ENCODE data around the gene DPYSL3. TPM values are rescaled to one million over a fixed set of nuclear protein-coding genes. Genes with fewer than 3 reads are reported as not detected.

Gene DPYSL3
- total RNA-seq, 2 experiments from 2014 or later: 0.13 to 0.38 TPM

GRCh38 chr5:147450606-147451005 is 59.3 kb downstream of the DPYSL3 start:
- intact Hi-C loops (cut with micrococcal nuclease): no loop called here
- Mint-ChIP-seq H3K4me3 (no peak overlapping the region), H3K27ac (no peak overlapping the region), H3K27me3 (peaks cover 53% of the 10 kb centered on the region), H3K4me1 (ENCODE audit: low read depth) (peaks cover 9% of the 10 kb centered on the region), H3K9me3 (no peaks in the 10 kb centered on the region), H3K36me3 (ENCODE audit: low read depth) (no peaks in the 10 kb centered on the region)
- ChIA-PET CTCF (interaction anchor here (1.5 kb wide), 1 partner anchor 14 kb away, joined by 3 read pairs; no protein-coding TSS in a partner anchor), POLR2A (no interaction called here)
- TF ChIP-seq CTCF (IDR thresholded peaks at IDR 0.05): no peak
- no peak for DNase-seq
- ATAC-seq: no peak

GRCh38 chr5:147448766-147449165 is 61.1 kb downstream of the DPYSL3 start:
- DNase-seq (no peak), ATAC-seq (no peak)
- POLR2A ChIA-PET: no interaction called here
- Mint-ChIP-seq H3K27ac (no peak overlapping the region), H3K4me1 (ENCODE audit: low read depth) (peaks cover 8% of the 10 kb centered on the region), H3K9me3 (no peaks in the 10 kb centered on the region), H3K4me3 (no peak overlapping the region), H3K36me3 (ENCODE audit: low read depth) (no peaks in the 10 kb centered on the region), H3K27me3 (peaks cover 38% of the 10 kb centered on the region)
- TF ChIP-seq CTCF (IDR thresholded peaks at IDR 0.05): no peak
- intact Hi-C loops (cut with micrococcal nuclease): no loop called here
- CTCF ChIA-PET: no interaction called here

- Mint-ChIP-seq H3K9me3 (no peaks in the 10 kb centered on the region), H3K4me1 (ENCODE audit: low read depth) (no peaks in the 10 kb centered on the region), H3K36me3 (ENCODE audit: low read depth) (no peaks in the 10 kb centered on the region), H3K27me3 (peaks cover 31% of the 10 kb centered on the region), H3K27ac (no peak overlapping the region), H3K4me3 (no peak overlapping the region)
- no peak for DNase-seq
- intact Hi-C loops (cut with micrococcal nuclease): no loop called here
- ATAC-seq: no peak
- no peak for TF ChIP-seq CTCF (IDR thresholded peaks at IDR 0.05)
- POLR2A ChIA-PET: no interaction called here
- CTCF ChIA-PET: no interaction called here
Observed at GRCh38 chr5:147446523-147446922, 63.3 kb downstream of the DPYSL3 start.

GRCh38 chr5:147445917-147446316 is 64.0 kb downstream of the DPYSL3 start:
- H3K4me3 Mint-ChIP-seq: no peak overlapping the region
- no peak overlapping the region for H3K27ac Mint-ChIP-seq
- TF ChIP-seq CTCF (IDR thresholded peaks at IDR 0.05): no peak
- no peaks in the 10 kb centered on the region for H3K9me3 Mint-ChIP-seq
- no peaks in the 10 kb centered on the region for H3K36me3 Mint-ChIP-seq (ENCODE audit: low read depth)
- CTCF ChIA-PET: no interaction called here
- intact Hi-C loops (cut with micrococcal nuclease): no loop called here
- no peak for ATAC-seq
- POLR2A ChIA-PET: no interaction called here
- no peak for DNase-seq
- H3K27me3 Mint-ChIP-seq: peaks cover 28% of the 10 kb centered on the region
- H3K4me1 Mint-ChIP-seq (ENCODE audit: low read depth): no peaks in the 10 kb centered on the region

- TF ChIP-seq CTCF (IDR thresholded peaks at IDR 0.05): no peak
- H3K4me3 Mint-ChIP-seq: no peak overlapping the region
- CTCF ChIA-PET: interaction anchor here (1.3 kb wide), 1 partner anchor 9 kb away, joined by 4 read pairs; no protein-coding TSS in a partner anchor
- intact Hi-C loops (cut with micrococcal nuclease): no loop called here
- POLR2A ChIA-PET: no interaction called here
- H3K27ac Mint-ChIP-seq: no peak overlapping the region
- H3K4me1 Mint-ChIP-seq (ENCODE audit: low read depth): no peaks in the 10 kb centered on the region
- no peaks in the 10 kb centered on the region for H3K9me3 Mint-ChIP-seq
- H3K27me3 Mint-ChIP-seq: peaks cover 26% of the 10 kb centered on the region
- ATAC-seq (no peak), DNase-seq (no peak)
- no peaks in the 10 kb centered on the region for H3K36me3 Mint-ChIP-seq (ENCODE audit: low read depth)
Observed at GRCh38 chr5:147445090-147445489, 64.8 kb downstream of the DPYSL3 start.
